ES-I3 (cell line): ENCODE results near the gene TPK1.

Experiments used
- H3K36me3 ChIP-seq: 2 replicates; pipeline ENCODE4 v1.6.1; 2013; ENCODE audit warnings: mild to moderate bottlenecking, low read length, control low read depth, moderate library complexity; ENCODE audit not compliant: insufficient read depth
- H3K4me1 ChIP-seq: 2 replicates; pipeline ENCODE4 v1.6.1; 2013; ENCODE audit warnings: mild to moderate bottlenecking, control low read depth, low read length; ENCODE audit not compliant: insufficient read depth
- H3K9ac ChIP-seq: 2 replicates; pipeline ENCODE4 v1.6.1; 2013; ENCODE audit warnings: low read depth, mild to moderate bottlenecking, low read length, moderate library complexity
- H3K9me3 ChIP-seq: 2 replicates; pipeline ENCODE4 v1.6.1; 2013; ENCODE audit warnings: mild to moderate bottlenecking, low read length, moderate library complexity; ENCODE audit not compliant: control insufficient read depth, insufficient read depth

TPK1 gene

DNA sequence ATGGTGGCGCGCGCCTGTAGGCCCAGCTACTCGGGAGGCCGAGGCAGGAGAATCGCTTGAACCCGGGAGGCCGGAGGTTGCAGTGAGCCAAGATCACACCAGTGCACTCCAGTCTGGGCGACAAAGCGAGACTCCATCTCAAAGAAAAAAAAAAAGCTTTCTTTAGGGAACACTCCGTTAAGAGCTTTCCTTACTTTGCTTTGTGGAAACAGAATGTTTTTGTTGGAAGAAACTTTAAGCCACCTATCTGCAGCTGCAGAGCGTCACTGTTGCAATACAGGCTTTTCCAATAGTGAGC lies 641 bp upstream of the TPK1 start:
- H3K9me3 ChIP-seq = no peaks in the 10 kb centered on the region
- H3K4me1 ChIP-seq = no peaks in the 10 kb centered on the region
- H3K9ac ChIP-seq = peak overlapping the region; percentile 81; the same call in 1 of the 2 replicates
- no peaks in the 10 kb centered on the region for H3K36me3 ChIP-seq

DNA sequence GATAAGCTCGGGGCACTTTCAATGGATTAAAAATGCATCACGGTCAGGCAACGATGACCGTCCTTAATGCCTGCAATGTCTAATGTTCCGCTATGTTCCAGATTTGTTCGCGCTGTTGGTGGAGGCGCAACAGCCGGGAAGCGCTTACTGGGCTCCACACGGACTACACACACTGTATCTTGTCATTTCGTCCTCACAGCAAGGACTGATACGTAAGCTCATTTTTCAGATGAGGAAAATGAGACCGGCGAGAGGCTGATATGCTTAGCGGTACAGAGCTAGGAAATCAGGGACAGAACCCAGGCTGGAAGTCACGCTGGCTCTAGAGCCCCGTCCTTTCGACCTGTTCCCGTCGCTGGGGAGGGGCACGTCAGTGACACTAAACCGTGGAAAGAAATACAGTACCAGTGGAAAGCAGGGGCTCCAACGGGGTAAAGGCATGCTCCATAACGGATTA lies 670 bp downstream of the TPK1 start:
- Histone ChIP-seq H3K4me1 (no peaks in the 10 kb centered on the region), H3K9me3 (0 out of 2 replicates have a peak, but pooled peaks cover 2% of the 10 kb centered on the region), H3K36me3 (no peaks in the 10 kb centered on the region), H3K9ac (peak overlapping the region; percentile 81)

DNA sequence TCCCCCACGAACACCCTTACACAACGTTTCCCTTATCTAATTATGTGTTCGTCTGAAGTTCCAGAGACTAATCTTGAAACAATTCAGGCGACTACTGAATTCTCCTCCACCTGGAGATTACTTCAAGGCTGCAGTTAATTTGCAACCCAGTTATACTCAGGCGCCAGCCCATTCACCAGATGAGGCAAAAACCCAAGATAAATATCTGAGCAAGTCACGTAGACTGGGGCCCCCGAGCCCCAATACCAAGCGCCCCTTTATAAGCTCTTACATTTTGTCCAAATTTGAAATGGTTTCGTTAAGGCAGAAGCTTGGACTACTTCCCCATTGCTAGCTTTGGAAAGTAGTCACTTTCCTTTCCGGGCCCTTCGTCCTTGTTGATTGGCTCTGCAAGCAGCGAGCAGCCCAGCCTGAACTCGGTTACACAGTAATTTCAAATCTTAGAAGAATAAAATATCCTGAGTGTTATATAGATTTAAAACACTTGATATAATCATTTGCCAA lies 1.2 kb downstream of the TPK1 start:
- no peaks in the 10 kb centered on the region for H3K4me1 ChIP-seq
- H3K9ac ChIP-seq = peak overlapping the region; percentile 81; the same call in 1 of the 2 replicates
- 0 out of 2 replicates have a peak, but pooled peaks cover 2% of the 10 kb centered on the region for H3K9me3 ChIP-seq
- no peaks in the 10 kb centered on the region for H3K36me3 ChIP-seq

DNA sequence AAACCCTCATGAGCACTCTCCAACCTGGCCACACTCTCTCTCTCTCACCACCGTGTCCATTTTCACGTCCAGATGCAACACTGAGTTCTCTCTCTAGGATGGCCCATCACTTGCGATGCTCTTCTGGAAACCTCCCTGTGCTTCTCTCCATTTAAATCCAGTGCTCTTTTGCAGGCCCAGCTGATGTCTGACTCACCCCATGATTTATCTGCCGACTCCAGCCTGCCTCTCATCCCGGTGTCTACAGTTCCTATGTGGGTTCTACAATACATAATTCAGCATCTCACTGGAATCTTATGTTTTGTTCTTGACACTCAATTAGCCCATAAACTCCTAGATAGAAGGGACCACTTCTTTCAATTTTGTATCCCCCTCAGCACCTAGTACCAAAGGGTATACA lies 5.0 kb downstream of the TPK1 start:
- Histone ChIP-seq H3K36me3 (no peaks in the 10 kb centered on the region), H3K4me1 (0 out of 2 replicates have a peak, but pooled peaks cover 5% of the 10 kb centered on the region), H3K9ac (no peak overlapping the region), H3K9me3 (0 out of 2 replicates have a peak, but pooled peaks cover 2% of the 10 kb centered on the region)

DNA sequence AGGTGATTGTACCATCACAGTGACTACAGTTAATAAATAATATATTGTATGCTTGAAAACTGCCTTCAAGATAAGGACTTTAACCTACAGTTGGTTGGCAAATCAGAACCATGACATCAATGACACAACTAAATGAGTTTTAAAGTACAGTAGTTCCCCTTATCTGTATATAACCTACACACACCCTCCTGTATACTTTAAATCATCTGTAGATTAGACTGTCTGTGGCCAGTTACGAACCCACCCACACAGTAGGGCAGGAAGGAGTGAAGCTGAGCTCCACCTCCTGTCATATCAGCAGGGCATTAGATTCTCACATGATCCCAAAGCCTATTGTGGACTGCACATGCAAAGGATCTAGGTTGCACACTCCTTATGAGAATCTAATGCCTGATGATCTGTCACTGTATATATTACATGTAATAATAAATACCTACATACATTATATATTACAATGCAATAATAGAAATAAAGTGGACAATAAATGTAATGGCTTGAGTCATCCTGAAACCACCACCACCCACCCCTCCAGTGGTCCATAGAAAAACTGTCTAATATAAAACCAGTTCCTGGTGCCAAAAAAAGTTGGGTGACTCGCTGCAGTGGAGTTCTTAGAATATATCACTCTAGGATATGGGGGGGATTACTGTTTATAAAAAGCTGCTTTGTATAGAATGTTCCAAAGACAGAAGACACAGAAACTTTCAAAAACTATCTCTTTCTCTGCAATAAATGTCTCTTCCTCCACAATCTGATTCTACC lies 5.6 kb downstream of the TPK1 start:
- peaks cover 6% of the 10 kb centered on the region; the same call in 1 of the 2 replicates for H3K4me1 ChIP-seq
- H3K36me3 ChIP-seq = no peaks in the 10 kb centered on the region
- no peak overlapping the region for H3K9ac ChIP-seq
- 0 out of 2 replicates have a peak, but pooled peaks cover 2% of the 10 kb centered on the region for H3K9me3 ChIP-seq

DNA sequence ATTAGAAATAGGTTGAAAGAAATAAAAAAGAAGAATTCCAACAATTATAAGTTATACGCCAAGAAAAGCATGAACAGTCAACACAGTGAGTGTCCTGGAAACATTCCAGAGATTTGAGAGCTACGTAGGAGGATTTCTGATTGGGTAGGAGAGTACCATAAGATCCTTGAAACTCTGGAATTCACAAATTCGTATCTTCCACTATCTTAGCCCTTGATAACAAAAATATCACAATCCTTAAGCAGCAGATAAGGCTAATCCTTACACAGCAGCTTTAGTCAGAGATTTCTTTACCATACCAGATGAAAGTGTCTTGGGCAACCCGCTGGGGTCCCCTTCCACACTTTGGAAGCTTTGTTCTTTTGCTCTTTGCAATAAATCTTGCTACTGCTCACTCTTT lies 8.2 kb downstream of the TPK1 start:
- 0 out of 2 replicates have a peak, but pooled peaks cover 2% of the 10 kb centered on the region for H3K9me3 ChIP-seq
- no peak overlapping the region for H3K9ac ChIP-seq
- no peaks in the 10 kb centered on the region for H3K36me3 ChIP-seq
- H3K4me1 ChIP-seq = peaks cover 9% of the 10 kb centered on the region; the same call in 1 of the 2 replicates

DNA sequence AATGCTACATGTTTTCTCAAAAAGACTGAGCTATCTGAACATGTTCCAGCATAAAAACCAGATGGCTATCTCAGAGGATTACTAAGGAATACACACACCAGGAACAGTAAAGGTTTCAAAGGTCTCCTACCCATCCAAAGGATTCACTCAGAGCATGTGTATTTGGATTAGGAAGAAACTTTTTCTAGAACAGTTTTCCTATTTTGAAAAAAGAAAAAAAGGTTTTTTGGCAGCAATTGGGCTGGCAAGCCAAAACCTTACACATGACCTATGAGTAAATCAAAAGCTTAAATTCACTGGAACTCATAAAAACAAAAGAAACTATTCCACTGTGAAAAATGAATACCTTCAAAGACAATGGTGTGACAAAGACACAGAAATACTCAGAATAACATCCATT lies 9.6 kb downstream of the TPK1 start:
- Histone ChIP-seq H3K4me1 (peaks cover 11% of the 10 kb centered on the region; the same call in 1 of the 2 replicates), H3K9me3 (0 out of 2 replicates have a peak, but pooled peaks cover 2% of the 10 kb centered on the region), H3K36me3 (no peaks in the 10 kb centered on the region), H3K9ac (no peak overlapping the region)

DNA sequence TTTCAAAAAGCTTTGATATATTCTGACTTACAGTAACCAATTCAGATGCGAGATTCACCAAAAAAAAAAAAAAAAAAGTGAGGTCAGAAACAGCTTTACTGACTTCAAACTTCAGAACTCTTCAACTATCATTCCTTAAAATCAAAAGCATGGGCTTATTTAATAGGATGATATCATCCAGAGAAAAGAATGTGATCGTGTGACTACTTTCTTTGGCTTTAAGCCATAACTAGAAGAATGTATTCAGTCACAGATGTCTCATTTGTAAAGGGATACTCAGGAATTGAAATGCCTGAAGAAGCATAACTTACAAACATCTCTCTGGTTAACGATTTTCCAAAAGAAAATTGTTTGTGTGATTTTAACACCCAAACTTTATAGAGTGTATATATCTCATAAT lies 11.5 kb downstream of the TPK1 start:
- Histone ChIP-seq H3K36me3 (no peaks in the 10 kb centered on the region), H3K4me1 (peaks cover 11% of the 10 kb centered on the region; the same call in 1 of the 2 replicates)

DNA sequence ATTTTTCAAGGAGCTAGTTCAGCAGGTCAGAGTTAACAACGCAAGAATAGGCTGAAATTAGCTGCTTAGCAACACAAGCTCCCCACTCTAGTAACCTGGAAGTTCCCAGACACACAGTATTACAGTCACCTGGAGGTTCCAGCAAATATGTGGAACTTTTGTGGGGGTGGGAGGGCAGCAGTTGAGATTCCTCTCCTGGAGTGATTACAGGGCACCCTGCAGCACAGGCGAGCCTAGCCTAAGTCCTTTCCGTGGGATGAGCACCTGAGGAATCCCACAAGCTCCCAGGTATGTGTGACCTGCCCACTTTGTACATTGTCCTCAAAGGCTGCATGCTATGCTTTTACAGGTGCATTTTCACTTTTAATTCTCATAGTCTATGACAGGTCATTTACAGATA lies 13.6 kb downstream of the TPK1 start:
- Histone ChIP-seq H3K4me1 (peaks cover 11% of the 10 kb centered on the region; the same call in 1 of the 2 replicates), H3K9me3 (no peaks in the 10 kb centered on the region), H3K36me3 (no peaks in the 10 kb centered on the region), H3K9ac (no peak overlapping the region)

More for the DNA sequence above, 11.5 kb downstream of the TPK1 start:
- Histone ChIP-seq H3K9me3 (no peaks in the 10 kb centered on the region), H3K9ac (no peak overlapping the region)

DNA sequence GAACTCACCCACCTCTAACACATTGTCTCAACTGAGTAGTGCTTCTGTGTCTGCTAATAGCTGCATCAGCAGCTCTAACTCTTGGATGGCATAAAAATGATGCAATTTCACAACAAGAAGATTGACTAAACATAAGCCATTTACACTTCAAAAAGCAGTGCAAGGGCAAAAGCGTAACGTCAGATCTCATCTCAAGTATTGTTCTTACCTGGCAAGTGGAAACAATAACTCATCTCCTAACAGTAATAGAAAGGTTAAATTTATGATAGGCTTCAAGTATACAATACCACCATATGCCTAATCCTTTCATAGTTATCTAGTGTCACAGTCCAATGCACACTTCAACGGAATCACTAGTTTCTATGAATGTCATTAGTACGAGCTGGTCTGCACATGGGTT lies 14.8 kb downstream of the TPK1 start:
- H3K9ac ChIP-seq = no peak overlapping the region
- no peaks in the 10 kb centered on the region for H3K9me3 ChIP-seq
- H3K36me3 ChIP-seq = no peaks in the 10 kb centered on the region
- H3K4me1 ChIP-seq = peaks cover 7% of the 10 kb centered on the region; the same call in 1 of the 2 replicates

DNA sequence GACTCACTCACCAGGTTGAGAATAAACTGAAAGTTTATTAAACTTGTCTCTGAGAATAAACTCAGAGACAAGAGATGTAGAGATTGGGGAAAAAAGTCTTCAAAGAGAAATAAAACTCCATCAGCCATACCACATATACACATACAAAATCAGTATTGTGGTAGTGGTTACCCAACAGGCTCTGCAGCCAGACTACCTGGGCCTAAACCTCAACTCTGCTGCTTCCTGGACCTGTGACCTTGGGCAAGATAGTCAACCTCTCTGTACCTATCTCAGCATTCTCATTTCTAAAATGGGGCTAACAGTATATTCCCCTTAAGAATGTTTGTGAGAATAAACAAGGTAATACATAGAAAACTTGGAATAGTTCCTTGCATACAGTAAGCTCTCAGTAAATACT lies 15.3 kb downstream of the TPK1 start:
- Histone ChIP-seq H3K4me1 (peaks cover 7% of the 10 kb centered on the region; the same call in 1 of the 2 replicates), H3K9me3 (no peaks in the 10 kb centered on the region), H3K9ac (no peak overlapping the region), H3K36me3 (no peaks in the 10 kb centered on the region)

DNA sequence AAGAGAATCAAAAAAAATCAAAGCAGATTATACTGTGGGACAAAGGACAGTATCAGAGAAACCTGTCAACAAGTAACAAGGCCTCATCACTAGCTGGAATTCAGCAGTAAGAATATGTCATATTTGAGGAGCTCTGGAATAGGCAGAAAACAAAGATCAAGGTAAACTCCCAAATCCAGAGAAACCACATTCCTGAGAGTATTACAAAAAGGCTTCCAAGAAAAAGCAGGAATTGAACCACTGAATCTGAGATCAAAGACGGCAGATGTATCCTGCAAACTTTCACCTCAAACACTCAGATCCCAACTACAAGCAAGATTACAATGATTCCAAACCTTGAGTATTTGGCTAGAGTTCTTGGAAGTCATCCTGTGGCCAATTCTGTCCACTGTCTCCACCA lies 16.3 kb downstream of the TPK1 start:
- H3K36me3 ChIP-seq = no peaks in the 10 kb centered on the region
- H3K4me1 ChIP-seq = 0 out of 2 replicates have a peak, but pooled peaks cover 3% of the 10 kb centered on the region
- no peak overlapping the region for H3K9ac ChIP-seq
- H3K9me3 ChIP-seq = no peaks in the 10 kb centered on the region

DNA sequence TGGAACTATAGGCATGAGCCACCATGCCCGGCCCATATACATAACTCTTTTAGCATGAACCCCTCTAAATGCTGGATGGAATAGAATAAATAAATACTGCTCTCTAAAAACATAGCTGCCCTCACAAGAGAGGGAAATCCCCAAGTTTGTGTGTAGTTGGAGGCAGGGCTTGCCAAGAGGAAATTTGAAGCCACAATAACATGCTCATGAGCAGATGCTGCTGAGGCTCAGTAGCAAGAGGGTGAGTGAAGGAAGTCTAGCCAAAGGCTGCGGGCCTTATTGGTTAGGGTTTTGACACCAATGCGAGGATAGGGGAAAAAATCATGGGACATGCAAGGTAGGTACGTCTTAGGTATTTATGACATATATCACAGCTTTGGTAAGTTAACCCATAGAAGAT lies 17.3 kb downstream of the TPK1 start:
- H3K36me3 ChIP-seq = no peaks in the 10 kb centered on the region
- H3K9ac ChIP-seq = no peak overlapping the region
- H3K4me1 ChIP-seq = 0 out of 2 replicates have a peak, but pooled peaks cover 3% of the 10 kb centered on the region
- no peaks in the 10 kb centered on the region for H3K9me3 ChIP-seq

DNA sequence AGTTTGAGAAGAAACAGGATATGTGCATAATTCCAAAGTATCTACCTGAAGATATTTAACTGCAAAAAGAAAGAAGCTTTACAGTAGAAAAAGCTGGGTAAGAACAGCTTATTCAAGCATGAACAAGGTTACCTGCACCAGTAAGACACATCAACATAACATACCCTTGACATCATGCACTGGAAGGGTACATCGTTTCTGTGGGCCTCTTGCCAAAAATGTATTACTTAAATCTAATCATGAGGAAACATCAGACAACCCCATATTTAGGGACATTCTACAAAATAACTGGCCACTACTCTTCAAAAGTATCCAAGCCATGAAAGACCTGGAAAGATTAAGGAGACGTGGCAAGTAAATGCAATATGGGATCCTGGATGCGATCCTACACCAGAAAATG lies 18.9 kb downstream of the TPK1 start:
- H3K9ac ChIP-seq = no peak overlapping the region
- H3K36me3 ChIP-seq = no peaks in the 10 kb centered on the region
- 0 out of 2 replicates have a peak, but pooled peaks cover 1% of the 10 kb centered on the region for H3K4me1 ChIP-seq
- no peaks in the 10 kb centered on the region for H3K9me3 ChIP-seq

DNA sequence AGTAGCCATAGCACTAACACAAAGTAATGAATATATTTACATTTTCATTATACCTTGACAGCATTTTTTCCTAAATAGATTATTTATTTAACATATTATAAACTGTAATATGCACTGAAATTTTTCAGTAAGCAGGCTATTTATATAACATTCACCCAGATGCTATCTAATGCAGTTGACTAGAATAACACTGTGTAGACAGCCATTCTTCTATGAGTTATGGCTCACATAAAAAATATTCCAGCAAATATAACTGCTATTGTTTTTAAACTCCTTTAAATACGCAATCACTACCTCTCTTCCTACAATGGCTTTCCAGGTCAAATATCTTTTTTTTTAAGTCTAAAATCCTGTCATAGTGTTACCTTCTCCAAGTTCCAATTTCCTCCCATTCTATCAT lies 21.6 kb downstream of the TPK1 start:
- Histone ChIP-seq H3K36me3 (no peaks in the 10 kb centered on the region), H3K4me1 (no peaks in the 10 kb centered on the region), H3K9me3 (no peaks in the 10 kb centered on the region), H3K9ac (no peak overlapping the region)
